Measurements from ENCODE around the gene TEX30.

DNA sequence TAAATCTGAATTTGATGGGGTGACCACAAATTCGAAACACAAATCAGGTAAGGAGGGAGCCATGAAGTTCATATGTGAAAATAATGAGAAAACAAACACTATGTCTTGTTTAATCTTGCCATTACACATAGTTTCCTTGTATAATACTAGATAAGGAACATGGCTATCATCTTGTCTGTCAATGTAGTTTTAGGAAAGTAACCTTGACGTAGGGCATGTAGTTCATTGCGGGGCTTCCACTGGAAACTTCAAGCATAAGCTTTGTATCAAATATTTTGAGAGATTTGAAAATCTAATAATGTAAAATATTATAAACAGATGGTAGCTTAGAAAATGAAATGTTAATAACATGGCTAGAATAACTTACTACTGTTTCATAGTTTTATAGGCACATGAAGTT lies 34.1 kb upstream of the TEX30 start:
- TF ChIP-seq, protein P1, sequence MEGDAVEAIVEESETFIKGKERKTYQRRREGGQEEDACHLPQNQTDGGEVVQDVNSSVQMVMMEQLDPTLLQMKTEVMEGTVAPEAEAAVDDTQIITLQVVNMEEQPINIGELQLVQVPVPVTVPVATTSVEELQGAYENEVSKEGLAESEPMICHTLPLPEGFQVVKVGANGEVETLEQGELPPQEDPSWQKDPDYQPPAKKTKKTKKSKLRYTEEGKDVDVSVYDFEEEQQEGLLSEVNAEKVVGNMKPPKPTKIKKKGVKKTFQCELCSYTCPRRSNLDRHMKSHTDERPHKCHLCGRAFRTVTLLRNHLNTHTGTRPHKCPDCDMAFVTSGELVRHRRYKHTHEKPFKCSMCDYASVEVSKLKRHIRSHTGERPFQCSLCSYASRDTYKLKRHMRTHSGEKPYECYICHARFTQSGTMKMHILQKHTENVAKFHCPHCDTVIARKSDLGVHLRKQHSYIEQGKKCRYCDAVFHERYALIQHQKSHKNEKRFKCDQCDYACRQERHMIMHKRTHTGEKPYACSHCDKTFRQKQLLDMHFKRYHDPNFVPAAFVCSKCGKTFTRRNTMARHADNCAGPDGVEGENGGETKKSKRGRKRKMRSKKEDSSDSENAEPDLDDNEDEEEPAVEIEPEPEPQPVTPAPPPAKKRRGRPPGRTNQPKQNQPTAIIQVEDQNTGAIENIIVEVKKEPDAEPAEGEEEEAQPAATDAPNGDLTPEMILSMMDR (IDR thresholded peaks at IDR 0.05), result no peak
- TF ChIP-seq ZFX (IDR thresholded peaks at IDR 0.05; ENCODE audit: borderline replicate concordance), result no peak

Measured in 22Rv1 (cell line).